HEK293 (cell line): ENCODE results near the gene QRICH2.

ENCODE experiments used
- CTCF ChIA-PET: fragments of 350-600 bp; formaldehyde crosslinking; extraction: SDS; loops from one replicate; lab custom pipeline; 2021; ENCODE audit warnings: antibody characterized with exemption; lab: Yijun Ruan, JAX
- POLR2A ChIA-PET: fragments of 300-600 bp; formaldehyde crosslinking; extraction: SDS; loops from one replicate; lab custom pipeline; 2020; ENCODE audit warnings: antibody characterized with exemption, inconsistent platforms; lab: Yijun Ruan, JAX
- H3K27ac ChIP-seq: fragments of 200-500 bp; sonication (Bioruptor generic); 2 replicates; pipeline ENCODE4 v1.5.1; 2014; ENCODE audit warnings: low read depth, low read length, control low read depth, inconsistent platforms; ENCODE audit errors: extremely low read depth
- H3K36me3 ChIP-seq, 2 experiments: fragments of 200-500 bp in 1 of 2; sonication (Bioruptor generic) in 1 of 2; 1 replicate in 1 of 2; 2 replicates in 1 of 2; pipeline ENCODE4 v1.5.1; 2014 to 2017; ENCODE audit warnings: inconsistent platforms in 2 of 2, low read length in 2 of 2; ENCODE audit not compliant: control insufficient read depth in 2 of 2, insufficient read depth in 1 of 2
- H3K4me1 ChIP-seq: fragments of 200-500 bp; sonication (Bioruptor generic); 2 replicates; pipeline ENCODE4 v1.5.1; 2014; ENCODE audit warnings: mild to moderate bottlenecking, low read length, inconsistent platforms; ENCODE audit not compliant: control insufficient read depth, insufficient read depth
- H3K4me3 ChIP-seq: 2 replicates; pipeline ENCODE4 v1.5.1; 2011; ENCODE audit warnings: low read depth, mild to moderate bottlenecking, control low read depth, low read length, moderate library complexity
- H3K9me3 ChIP-seq: fragments of 200-500 bp; sonication (Bioruptor generic); 2 replicates; pipeline ENCODE4 v1.5.1; 2014; ENCODE audit warnings: low read depth, low read length, inconsistent platforms; ENCODE audit not compliant: control insufficient read depth, insufficient read depth
- BCL11B ChIP-seq: fragments of 450-650 bp; formaldehyde crosslinking; IDR thresholded peaks from 2 replicates; pipeline ENCODE4 v1.5.1; 2016; ENCODE audit warnings: low read depth, missing biosample characterization, missing genetic modification characterization
- KLF1 ChIP-seq: fragments of 450-650 bp; formaldehyde crosslinking; IDR thresholded peaks from 2 replicates; pipeline ENCODE4 v1.5.1; 2016; ENCODE audit warnings: missing biosample characterization, missing genetic modification characterization
- KLF8 ChIP-seq: fragments of 450-650 bp; formaldehyde crosslinking; IDR thresholded peaks from 2 replicates; pipeline ENCODE4 v1.5.1; 2016; ENCODE audit warnings: missing biosample characterization, missing genetic modification characterization
- YY1 ChIP-seq: fragments of 450-650 bp; formaldehyde crosslinking; IDR thresholded peaks from 2 replicates; pipeline ENCODE4 v1.5.1; 2018; ENCODE audit warnings: missing biosample characterization, missing genetic modification characterization
- ZFHX2 ChIP-seq: fragments of 450-650 bp; formaldehyde crosslinking; conservative IDR thresholded peaks from 2 replicates; pipeline ENCODE4 v1.5.1; 2016; ENCODE audit warnings: missing biosample characterization, missing genetic modification characterization
- ZIC2 ChIP-seq: fragments of 450-650 bp; formaldehyde crosslinking; IDR thresholded peaks from 2 replicates; pipeline ENCODE4 v1.5.1; 2016; ENCODE audit warnings: missing biosample characterization, missing genetic modification characterization
- ZNF133 ChIP-seq: fragments of 450-650 bp; formaldehyde crosslinking; IDR thresholded peaks from 2 replicates; pipeline ENCODE4 v1.5.1; 2016; ENCODE audit warnings: missing biosample characterization, missing genetic modification characterization
- ZNF138 ChIP-seq: fragments of 450-650 bp; formaldehyde crosslinking; IDR thresholded peaks from 2 replicates; pipeline ENCODE4 v1.5.1; 2016; ENCODE audit warnings: missing biosample characterization, missing genetic modification characterization, borderline replicate concordance
- ZNF175 ChIP-seq: fragments of 450-650 bp; formaldehyde crosslinking; IDR thresholded peaks from 2 replicates; pipeline ENCODE4 v1.5.1; 2016; ENCODE audit warnings: missing biosample characterization, missing genetic modification characterization
- ZNF335 ChIP-seq: fragments of 450-650 bp; formaldehyde crosslinking; conservative IDR thresholded peaks from 2 replicates; pipeline ENCODE4 v1.5.1; 2016; ENCODE audit warnings: missing biosample characterization, missing genetic modification characterization
- ZNF350 ChIP-seq: fragments of 450-650 bp; formaldehyde crosslinking; IDR thresholded peaks from 2 replicates; pipeline ENCODE4 v1.5.0; 2017; ENCODE audit warnings: missing biosample characterization, mild to moderate bottlenecking, missing genetic modification characterization
- ZNF391 ChIP-seq: fragments of 450-650 bp; formaldehyde crosslinking; IDR thresholded peaks from 2 replicates; pipeline ENCODE4 v1.5.1; 2016; ENCODE audit warnings: low read depth, missing biosample characterization, missing genetic modification characterization, borderline replicate concordance
- ZNF596 ChIP-seq: fragments of 450-650 bp; IDR thresholded peaks from 2 replicates; pipeline ENCODE4 v1.5.0; 2018; ENCODE audit warnings: missing biosample characterization, mild to moderate bottlenecking, missing genetic modification characterization, moderate library complexity
- ZNF629 ChIP-seq: fragments of 450-650 bp; formaldehyde crosslinking; IDR thresholded peaks from 2 replicates; pipeline ENCODE4 v1.5.1; 2017; ENCODE audit warnings: missing biosample characterization, missing genetic modification characterization
- ZNF791 ChIP-seq: fragments of 450-650 bp; formaldehyde crosslinking; IDR thresholded peaks from 2 replicates; pipeline ENCODE4 v1.5.1; 2016; ENCODE audit warnings: missing biosample characterization, missing genetic modification characterization
- ZNF830 ChIP-seq: fragments of 450-650 bp; IDR thresholded peaks from 2 replicates; pipeline ENCODE4 v1.5.0; 2018; ENCODE audit warnings: missing biosample characterization, missing genetic modification characterization, low read depth, mild to moderate bottlenecking, moderate library complexity
- ZNF837 ChIP-seq: fragments of 450-650 bp; formaldehyde crosslinking; IDR thresholded peaks from 2 replicates; pipeline ENCODE4 v1.5.1; 2016; ENCODE audit warnings: missing biosample characterization, missing genetic modification characterization
- TF ChIP-seq, protein P1 (sequence below): fragments of 450-650 bp; formaldehyde crosslinking; IDR thresholded peaks from 2 replicates; pipeline ENCODE4 v1.5.1; 2017; ENCODE audit warnings: missing biosample characterization, missing genetic modification characterization
- TF ChIP-seq, protein P2 (sequence below): IDR thresholded peaks from 2 replicates; pipeline ENCODE4 v1.6.1; 2011; ENCODE audit warnings: mild to moderate bottlenecking, low read depth, low read length, borderline replicate concordance
- TF ChIP-seq, protein P3 (sequence below): fragments of 450-650 bp; formaldehyde crosslinking; IDR thresholded peaks from 2 replicates; pipeline ENCODE4 v1.5.1; 2016; ENCODE audit warnings: missing biosample characterization, missing genetic modification characterization
- TF ChIP-seq, protein P4 (sequence below): fragments of 450-650 bp; formaldehyde crosslinking; IDR thresholded peaks from 2 replicates; pipeline ENCODE4 v1.5.1; 2016; ENCODE audit warnings: missing biosample characterization, missing genetic modification characterization

Gene QRICH2

DNA sequence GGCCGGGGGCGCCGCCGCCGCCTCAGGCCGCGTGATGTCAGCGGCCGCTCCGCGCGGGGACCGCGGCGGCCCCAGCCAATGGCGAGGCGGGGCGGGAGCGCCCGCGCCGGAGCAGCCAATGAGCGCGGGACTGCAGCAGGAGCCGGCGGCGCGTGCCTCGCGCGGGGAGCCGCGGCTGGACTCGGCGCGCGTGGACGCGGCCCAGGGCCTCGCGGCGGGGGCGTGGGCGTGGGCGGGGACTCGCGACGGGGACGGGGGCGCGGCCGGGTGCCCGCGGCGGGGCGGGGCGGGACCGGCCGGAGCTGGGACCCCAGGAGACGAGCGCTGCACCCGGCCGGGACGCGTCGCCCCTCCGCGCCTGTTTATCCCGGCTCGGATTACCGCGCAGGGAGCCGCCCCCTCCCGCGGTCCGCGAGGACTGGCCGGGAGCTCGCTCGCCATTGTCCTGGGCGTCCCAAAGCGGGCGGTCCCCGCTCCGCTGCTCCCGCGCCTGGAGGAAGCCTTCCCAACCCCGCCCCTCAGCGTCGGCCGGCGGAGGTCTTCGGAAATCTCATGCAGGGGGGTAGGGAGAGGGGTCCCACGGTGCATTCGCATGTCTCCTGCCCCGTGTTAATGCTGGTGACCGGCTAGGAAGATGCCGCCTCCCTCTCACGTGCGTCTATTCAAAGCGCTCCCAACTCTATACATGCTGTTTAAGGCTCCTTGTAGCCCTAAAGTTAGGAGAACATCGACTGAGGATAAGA lies 67.4 kb downstream of the QRICH2 start, which contains the start of gene RNF157 (continued):
- TF ChIP-seq, protein P1, sequence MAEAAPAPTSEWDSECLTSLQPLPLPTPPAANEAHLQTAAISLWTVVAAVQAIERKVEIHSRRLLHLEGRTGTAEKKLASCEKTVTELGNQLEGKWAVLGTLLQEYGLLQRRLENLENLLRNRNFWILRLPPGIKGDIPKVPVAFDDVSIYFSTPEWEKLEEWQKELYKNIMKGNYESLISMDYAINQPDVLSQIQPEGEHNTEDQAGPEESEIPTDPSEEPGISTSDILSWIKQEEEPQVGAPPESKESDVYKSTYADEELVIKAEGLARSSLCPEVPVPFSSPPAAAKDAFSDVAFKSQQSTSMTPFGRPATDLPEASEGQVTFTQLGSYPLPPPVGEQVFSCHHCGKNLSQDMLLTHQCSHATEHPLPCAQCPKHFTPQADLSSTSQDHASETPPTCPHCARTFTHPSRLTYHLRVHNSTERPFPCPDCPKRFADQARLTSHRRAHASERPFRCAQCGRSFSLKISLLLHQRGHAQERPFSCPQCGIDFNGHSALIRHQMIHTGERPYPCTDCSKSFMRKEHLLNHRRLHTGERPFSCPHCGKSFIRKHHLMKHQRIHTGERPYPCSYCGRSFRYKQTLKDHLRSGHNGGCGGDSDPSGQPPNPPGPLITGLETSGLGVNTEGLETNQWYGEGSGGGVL (tag by site-specific recombination): no peak
- no peak for TF ChIP-seq ZNF791 (tag by site-specific recombination)
- TF ChIP-seq ZNF629: 0 out of 2 replicates have a peak, but pooled peaks have one; percentile 32
- no peak for TF ChIP-seq ZNF175 (tag by site-specific recombination)
- no peak for TF ChIP-seq ZNF138 (tag by site-specific recombination)
- peak; percentile 58; the same call in 1 of the 2 replicates for TF ChIP-seq ZNF596 (tag by site-specific recombination)
- no peak for TF ChIP-seq ZNF830 (tag by site-specific recombination)
- TF ChIP-seq, protein P2, sequence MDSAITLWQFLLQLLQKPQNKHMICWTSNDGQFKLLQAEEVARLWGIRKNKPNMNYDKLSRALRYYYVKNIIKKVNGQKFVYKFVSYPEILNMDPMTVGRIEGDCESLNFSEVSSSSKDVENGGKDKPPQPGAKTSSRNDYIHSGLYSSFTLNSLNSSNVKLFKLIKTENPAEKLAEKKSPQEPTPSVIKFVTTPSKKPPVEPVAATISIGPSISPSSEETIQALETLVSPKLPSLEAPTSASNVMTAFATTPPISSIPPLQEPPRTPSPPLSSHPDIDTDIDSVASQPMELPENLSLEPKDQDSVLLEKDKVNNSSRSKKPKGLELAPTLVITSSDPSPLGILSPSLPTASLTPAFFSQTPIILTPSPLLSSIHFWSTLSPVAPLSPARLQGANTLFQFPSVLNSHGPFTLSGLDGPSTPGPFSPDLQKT: no peak
- peak; percentile 27; the same call in 1 of the 2 replicates for TF ChIP-seq ZFHX2 (tag by site-specific recombination)
- TF ChIP-seq, protein P3, sequence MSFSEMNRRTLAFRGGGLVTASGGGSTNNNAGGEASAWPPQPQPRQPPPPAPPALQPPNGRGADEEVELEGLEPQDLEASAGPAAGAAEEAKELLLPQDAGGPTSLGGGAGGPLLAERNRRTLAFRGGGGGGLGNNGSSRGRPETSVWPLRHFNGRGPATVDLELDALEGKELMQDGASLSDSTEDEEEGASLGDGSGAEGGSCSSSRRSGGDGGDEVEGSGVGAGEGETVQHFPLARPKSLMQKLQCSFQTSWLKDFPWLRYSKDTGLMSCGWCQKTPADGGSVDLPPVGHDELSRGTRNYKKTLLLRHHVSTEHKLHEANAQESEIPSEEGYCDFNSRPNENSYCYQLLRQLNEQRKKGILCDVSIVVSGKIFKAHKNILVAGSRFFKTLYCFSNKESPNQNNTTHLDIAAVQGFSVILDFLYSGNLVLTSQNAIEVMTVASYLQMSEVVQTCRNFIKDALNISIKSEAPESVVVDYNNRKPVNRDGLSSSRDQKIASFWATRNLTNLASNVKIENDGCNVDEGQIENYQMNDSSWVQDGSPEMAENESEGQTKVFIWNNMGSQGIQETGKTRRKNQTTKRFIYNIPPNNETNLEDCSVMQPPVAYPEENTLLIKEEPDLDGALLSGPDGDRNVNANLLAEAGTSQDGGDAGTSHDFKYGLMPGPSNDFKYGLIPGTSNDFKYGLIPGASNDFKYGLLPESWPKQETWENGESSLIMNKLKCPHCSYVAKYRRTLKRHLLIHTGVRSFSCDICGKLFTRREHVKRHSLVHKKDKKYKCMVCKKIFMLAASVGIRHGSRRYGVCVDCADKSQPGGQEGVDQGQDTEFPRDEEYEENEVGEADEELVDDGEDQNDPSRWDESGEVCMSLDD (tag by site-specific recombination): no peak
- no peak for TF ChIP-seq ZNF391 (tag by site-specific recombination)
- TF ChIP-seq ZIC2 (tag by site-specific recombination): peak; percentile 56
- peak; percentile 65; the same call in 1 of the 2 replicates for TF ChIP-seq KLF1 (tag by site-specific recombination)
- TF ChIP-seq, protein P4, sequence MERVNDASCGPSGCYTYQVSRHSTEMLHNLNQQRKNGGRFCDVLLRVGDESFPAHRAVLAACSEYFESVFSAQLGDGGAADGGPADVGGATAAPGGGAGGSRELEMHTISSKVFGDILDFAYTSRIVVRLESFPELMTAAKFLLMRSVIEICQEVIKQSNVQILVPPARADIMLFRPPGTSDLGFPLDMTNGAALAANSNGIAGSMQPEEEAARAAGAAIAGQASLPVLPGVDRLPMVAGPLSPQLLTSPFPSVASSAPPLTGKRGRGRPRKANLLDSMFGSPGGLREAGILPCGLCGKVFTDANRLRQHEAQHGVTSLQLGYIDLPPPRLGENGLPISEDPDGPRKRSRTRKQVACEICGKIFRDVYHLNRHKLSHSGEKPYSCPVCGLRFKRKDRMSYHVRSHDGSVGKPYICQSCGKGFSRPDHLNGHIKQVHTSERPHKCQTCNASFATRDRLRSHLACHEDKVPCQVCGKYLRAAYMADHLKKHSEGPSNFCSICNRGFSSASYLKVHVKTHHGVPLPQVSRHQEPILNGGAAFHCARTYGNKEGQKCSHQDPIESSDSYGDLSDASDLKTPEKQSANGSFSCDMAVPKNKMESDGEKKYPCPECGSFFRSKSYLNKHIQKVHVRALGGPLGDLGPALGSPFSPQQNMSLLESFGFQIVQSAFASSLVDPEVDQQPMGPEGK: peak; percentile 85
- TF ChIP-seq ZNF133 (tag by site-specific recombination): no peak
- TF ChIP-seq YY1 (tag by site-specific recombination): peak; percentile 47
- no peak for TF ChIP-seq ZNF837 (tag by site-specific recombination)
- TF ChIP-seq, all 188 proteins: peak for 30

DNA sequence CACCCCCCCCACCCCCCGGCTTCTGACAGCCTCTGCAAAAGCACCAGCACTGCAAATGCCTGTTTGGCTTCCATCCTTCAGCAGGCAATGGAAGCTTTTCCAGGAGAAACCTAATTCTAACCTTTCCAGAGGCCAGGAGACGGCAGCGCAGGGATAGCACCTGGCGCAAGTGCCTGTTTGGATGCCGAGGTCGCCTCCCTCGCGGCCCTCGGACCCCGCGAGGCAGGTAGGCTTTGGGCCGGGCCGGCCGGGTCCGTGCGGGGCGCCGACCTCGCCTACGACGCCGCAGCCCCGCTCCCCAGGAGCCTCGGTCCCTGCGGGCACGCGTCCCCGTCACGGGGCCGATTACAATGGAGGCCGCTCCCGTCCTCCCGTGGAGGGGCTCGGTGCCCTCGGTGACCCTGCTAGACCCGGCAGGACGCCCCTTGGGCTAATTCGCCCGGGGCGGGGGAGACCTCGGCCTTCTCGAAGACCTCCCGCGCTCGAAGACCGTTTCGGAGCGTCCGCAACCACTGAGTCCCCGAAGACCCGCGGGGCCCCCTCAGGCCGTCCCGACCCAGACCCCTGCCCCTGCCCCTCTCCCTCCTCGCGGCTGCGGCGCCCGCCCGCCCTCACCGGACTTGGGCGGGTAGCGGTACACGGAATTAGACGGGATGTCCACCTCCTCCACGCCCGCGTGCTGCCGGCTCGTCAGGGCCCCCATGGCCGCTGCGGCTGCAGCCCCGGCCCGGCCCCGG lies 68.4 kb downstream of the QRICH2 start:
- ChIA-PET POLR2A (interaction anchor here (1.8 to 2.0 kb wide), 3 partner anchors 25 to 28 kb away, joined by 5 to 17 read pairs (median 12); partner anchors contain the start of gene UBALD2), CTCF (interaction anchor here (0.7 kb wide), 1 partner anchor 62 kb away, joined by 3 read pairs; no protein-coding TSS in a partner anchor)
- Histone ChIP-seq H3K36me3 (no peaks in the 10 kb centered on the region), H3K9me3 (no peaks in the 10 kb centered on the region), H3K4me3 (peak overlapping the region; percentile 33), H3K27ac (peak overlapping the region; percentile 21; the same call in 1 of the 2 replicates), H3K4me1 (peaks cover 7% of the 10 kb centered on the region)
- TF ChIP-seq BCL11B (tag by site-specific recombination) (0 out of 2 replicates have a peak, but pooled peaks have one; percentile 22), KLF8 (tag by site-specific recombination) (0 out of 2 replicates have a peak, but pooled peaks have one; percentile 35), ZNF350 (tag by site-specific recombination) (no peak), ZNF335 (peak; percentile 12; the same call in 1 of the 2 replicates)
